Heart right ventricle (tissue), 16 donors: ENCODE measurements around the gene RHOF. TPM values are rescaled to one million over a fixed set of nuclear protein-coding genes. Genes with fewer than 3 reads are reported as not detected.

Experiments
- ATAC-seq, 8 donors: fragments of 200-7000 bp; cut with Tn5 transposase; one replicate each; pipeline ENCODE4 v1.9.1; 2020; ENCODE audit warnings: mild to moderate bottlenecking in 8 of 8, moderate library complexity in 8 of 8, moderate number of reproducible peaks in 1 of 8
- DNase-seq, 2 donors: peaks; one replicate each; pipeline ENCODE4 v3.0.0-alpha.2; 2020
- H3K27ac ChIP-seq, 10 donors: fragments of 200-600 bp; sonication (generic) in 2 of 10; one replicate each; pipeline versions ENCODE4 v1.5.0 to v1.8.0; 2020 to 2022; ENCODE audit warnings: mild to moderate bottlenecking in 3 of 10
- H3K27me3 ChIP-seq, 7 donors: fragments of 200-600 bp; one replicate each; pipeline ENCODE4 v1.8.0; 2021 to 2022; ENCODE audit warnings: mild to moderate bottlenecking in 2 of 7
- H3K36me3 ChIP-seq, 9 donors: fragments of 200-600 bp; sonication (generic) in 1 of 9; one replicate each; pipeline versions ENCODE4 v1.5.0 to v1.8.0; 2020 to 2022; ENCODE audit warnings: mild to moderate bottlenecking in 2 of 9
- H3K4me1 ChIP-seq, 9 donors: fragments of 200-600 bp; sonication (generic) in 1 of 9; one replicate each; pipeline versions ENCODE4 v1.5.0 to v1.8.0; 2020 to 2022; ENCODE audit warnings: mild to moderate bottlenecking in 4 of 9
- H3K4me3 ChIP-seq, 10 donors: fragments of 200-600 bp; sonication (generic) in 2 of 10; one replicate each; pipeline versions ENCODE4 v1.5.0 to v1.8.0; 2020 to 2022; ENCODE audit warnings: mild to moderate bottlenecking in 7 of 10, moderate library complexity in 2 of 10
- H3K9me3 ChIP-seq, 11 donors: fragments of 200-600 bp in 10 of 11; sonication (generic) in 2 of 11; one replicate each; pipeline versions ENCODE4 v1.5.0 to v1.8.0; 2013 to 2022; ENCODE audit warnings: mild to moderate bottlenecking in 2 of 11, control low read depth in 1 of 11, moderate library complexity in 1 of 11
- CTCF ChIP-seq, 9 donors: fragments of 200-600 bp; sonication (generic) in 2 of 9; IDR thresholded peaks; one replicate each; pipeline versions ENCODE4 v1.5.0 to v1.8.0; 2021 to 2022; ENCODE audit warnings: antibody characterized with exemption in 9 of 9, mild to moderate bottlenecking in 5 of 9, moderate library complexity in 1 of 9
- WGBS, 2 donors: extraction: QIAGEN DNeasy Blood & Tissue Kit; methylation state at CpG; one replicate each; pipeline ENCODE4 v1.1.7; 2013; ENCODE audit warnings: inconsistent platforms in 1 of 2; 5-methylcytosine and 5-hydroxymethylcytosine counted together
- intact Hi-C, 10 donors: fragments of 100-400 bp; cut with DNase I; formaldehyde crosslinking; loops; one replicate each; pipeline versions ENCODE4 v1.11.1 to v1.14.2; 2022
- long read RNA-seq, 3 donors: library from polyadenylated mRNA; unstranded; transcript quantifications; one replicate each; pipeline ENCODE4 v2.0.0, GENCODE V29; 2020 to 2021
- polyA plus RNA-seq, 2 donors: library from polyadenylated mRNA; stranded (reverse); fragments of 200-250 nt; gene quantifications; one replicate each; pipeline ENCODE4 v1.2.3, GENCODE V29; 2013
- total RNA-seq, 10 donors: library from RNA; stranded (reverse); fragmentation: NEBNext Ultra II Directional in 3 of 10; extraction: Animal tissue kit (Norgen Biotek cat#: 25700) in 3 of 10; gene quantifications; one replicate each; pipeline versions ENCODE4 v1.2.1 to v1.2.4, GENCODE V29; 2021 to 2023
- donor health status: Arrhythmogenic right ventricular cardiomyopathy.
- donor health status: ischemic (EF 13 %, LVEDD 7.1; RV severe dilation, severe dysfunction).
- donor health status: healthy with polysubstance abuse.
- donor health status: DM: no; HTN: yes; CAD: no.
- donor health status: DM: no; HTN: no; CAD: no.
- donor health status: ischemic (EF 25% LVEDD 6.9; RV normal size, moderate dysfunction).
- donor health status: ischemic (EF 25% LVEDD 5.7; RV mildly dilated, moderate dysfunction).
- donor health status: healthy.
- donor health status: DM: yes; HTN: yes; CAD: no.
- donor health status: Ischemic cardiomyopathy.
- donor health status: ischemic (EF 35%, LVEDD 5.7; RV mildly dilated, moderate dysfunction).
- donor health status: nonischemic (EF 11% LVEDD 7.7; RV severe dilation, severe dysfunction).
- donor health status: DM: yes; HTN: yes; CAD: no.
- donor health status: PGD.
- donor health status: ischemic (EF 29% LVEDD 5.4; RV normal size, mild dysfunction).
- donor health status: nonischemic (EF 23%, LVEDD 6.1; RV moderate dilation, normal function).

The RHOF gene, protein sequence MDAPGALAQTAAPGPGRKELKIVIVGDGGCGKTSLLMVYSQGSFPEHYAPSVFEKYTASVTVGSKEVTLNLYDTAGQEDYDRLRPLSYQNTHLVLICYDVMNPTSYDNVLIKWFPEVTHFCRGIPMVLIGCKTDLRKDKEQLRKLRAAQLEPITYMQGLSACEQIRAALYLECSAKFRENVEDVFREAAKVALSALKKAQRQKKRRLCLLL
- total RNA-seq (10 to 100 TPM; 19.8 to 45.6 (median 27.2) TPM), polyA plus RNA-seq (10 to 100 TPM; 16.5 to 16.6 TPM)
- long read RNA-seq, donor 1, transcript RHOF-201 (5 exons, 3,009 nt) = major isoform, 35 of 63 reads
- long read RNA-seq, donor 1, transcript RHOF-204 (4 exons, 699 nt) = minor isoform, 7 of 63 reads
- long read RNA-seq, donor 1, partial matches to known transcripts = 7 of 63 reads
- long read RNA-seq, donor 1, other reads (novel, unspliced or antisense) = 11 of 63 reads
- long read RNA-seq, donor 2, transcript RHOF-204 (4 exons, 699 nt) = minor isoform, 6 of 67 reads
- long read RNA-seq, donor 2, transcript RHOF-201 (5 exons, 3,009 nt) = major isoform, 26 of 67 reads
- long read RNA-seq, donor 2, partial matches to known transcripts = 4 of 67 reads
- long read RNA-seq, donor 2, other reads (novel, unspliced or antisense) = 29 of 67 reads
- long read RNA-seq, donor 3, transcript RHOF-201 (5 exons, 3,009 nt) = major isoform, 112 of 183 reads
- long read RNA-seq, donor 3, transcript RHOF-204 (4 exons, 699 nt) = minor isoform, 11 of 183 reads
- long read RNA-seq, donor 3, partial matches to known transcripts = 28 of 183 reads
- long read RNA-seq, donor 3, other reads (novel, unspliced or antisense) = 29 of 183 reads

GRCh38 chr12:121793440-121793837 is at the start of gene RHOF:
RHOF (minus strand) TSS chr12:121793688; CDS start chr12:121793633, 55 bp downstream.
- ATAC-seq = peak in 2 of 8 donors; percentile 22 to 29
- 2 to 3% methylated on average over 31 to 36 of the region's 36 CpGs for WGBS, 2 donors
- no peak for TF ChIP-seq CTCF (IDR thresholded peaks at IDR 0.05)
- intact Hi-C loops = loop anchor here in 7 of 10 donors (2.0 to 5.0 kb wide), 2 partner anchors 17 to 96 kb away; no protein-coding TSS in a partner anchor
- peak within 1 kb of the TSS; percentile 24 to 100 (median 100) for H3K27ac ChIP-seq
- H3K4me1 ChIP-seq = peaks cover 36 to 87% (median 75%) of the 10 kb centered on the region in 9 donors
- H3K36me3 ChIP-seq = peaks cover 0 to 27% (median 7%) of the 10 kb centered on the region in 9 donors
- peak within 1 kb of the TSS; percentile 32 to 72 (median 58) for H3K4me3 ChIP-seq
- peak in 1 of 2 donors; percentile 64 for DNase-seq
- H3K27me3 ChIP-seq = no peaks in the 10 kb centered on the region
- H3K9me3 ChIP-seq = no peaks in the 10 kb centered on the region

DNA sequence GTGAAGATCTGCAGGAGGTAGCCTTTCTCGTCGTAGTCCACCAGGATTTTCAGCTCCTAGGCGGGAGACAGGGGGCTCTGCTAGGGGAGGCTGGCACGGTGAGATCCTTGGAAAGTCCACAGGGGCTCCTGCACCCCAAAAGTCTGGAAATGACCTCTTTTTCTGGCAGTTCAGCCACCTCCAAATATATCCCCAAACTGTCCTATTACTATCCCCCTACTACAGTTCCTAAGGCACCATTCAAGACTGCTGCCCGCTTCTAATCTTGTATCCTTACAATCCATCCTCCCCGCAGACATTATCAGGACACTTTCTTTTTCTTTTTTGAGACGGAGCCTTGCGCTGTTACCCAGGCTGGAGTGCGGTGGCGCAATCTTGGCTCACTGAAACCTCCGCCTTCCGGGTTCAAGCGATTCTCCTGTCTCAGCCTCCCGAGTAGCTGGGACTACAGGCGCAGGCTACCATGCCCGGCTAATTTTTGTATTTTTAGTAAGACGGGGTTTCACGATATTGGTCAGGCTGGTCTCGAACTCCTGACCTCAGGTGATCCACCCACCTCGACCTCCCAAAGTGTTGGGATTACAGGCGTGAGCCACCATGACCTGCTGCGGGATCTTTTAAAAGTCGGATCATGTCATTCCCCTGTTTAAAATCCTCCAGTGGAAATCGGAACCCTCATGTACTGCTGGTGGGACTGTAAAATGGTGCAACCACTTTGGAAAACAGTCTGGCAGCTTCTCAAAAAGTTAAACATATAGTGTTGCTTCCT is 46.7 kb upstream of the RHOF start:
- ATAC-seq (no peak), DNase-seq (no peak)
- H3K4me3 ChIP-seq = peak overlapping the region; percentile 49 to 70 (median 62)
- TF ChIP-seq CTCF (IDR thresholded peaks at IDR 0.05) = no peak
- intact Hi-C loops = loop anchor here in 2 of 10 donors (2.0 to 10.0 kb wide), 2 partner anchors 45 to 49 kb away; partner anchors contain the start of gene PSMD9 (in 2 of the 2)
- H3K36me3 ChIP-seq = no peaks in the 10 kb centered on the region
- H3K27ac ChIP-seq = peak overlapping the region in 9 of 10 donors; percentile 51 to 76 (median 62)
- H3K27me3 ChIP-seq = no peaks in the 10 kb centered on the region
- H3K4me1 ChIP-seq = peaks cover 0 to 17% (median 11%) of the 10 kb centered on the region in 9 donors
- 73 to 75% methylated on average over 24 of the region's 24 CpGs for WGBS, 2 donors
- no peaks in the 10 kb centered on the region for H3K9me3 ChIP-seq

DNA sequence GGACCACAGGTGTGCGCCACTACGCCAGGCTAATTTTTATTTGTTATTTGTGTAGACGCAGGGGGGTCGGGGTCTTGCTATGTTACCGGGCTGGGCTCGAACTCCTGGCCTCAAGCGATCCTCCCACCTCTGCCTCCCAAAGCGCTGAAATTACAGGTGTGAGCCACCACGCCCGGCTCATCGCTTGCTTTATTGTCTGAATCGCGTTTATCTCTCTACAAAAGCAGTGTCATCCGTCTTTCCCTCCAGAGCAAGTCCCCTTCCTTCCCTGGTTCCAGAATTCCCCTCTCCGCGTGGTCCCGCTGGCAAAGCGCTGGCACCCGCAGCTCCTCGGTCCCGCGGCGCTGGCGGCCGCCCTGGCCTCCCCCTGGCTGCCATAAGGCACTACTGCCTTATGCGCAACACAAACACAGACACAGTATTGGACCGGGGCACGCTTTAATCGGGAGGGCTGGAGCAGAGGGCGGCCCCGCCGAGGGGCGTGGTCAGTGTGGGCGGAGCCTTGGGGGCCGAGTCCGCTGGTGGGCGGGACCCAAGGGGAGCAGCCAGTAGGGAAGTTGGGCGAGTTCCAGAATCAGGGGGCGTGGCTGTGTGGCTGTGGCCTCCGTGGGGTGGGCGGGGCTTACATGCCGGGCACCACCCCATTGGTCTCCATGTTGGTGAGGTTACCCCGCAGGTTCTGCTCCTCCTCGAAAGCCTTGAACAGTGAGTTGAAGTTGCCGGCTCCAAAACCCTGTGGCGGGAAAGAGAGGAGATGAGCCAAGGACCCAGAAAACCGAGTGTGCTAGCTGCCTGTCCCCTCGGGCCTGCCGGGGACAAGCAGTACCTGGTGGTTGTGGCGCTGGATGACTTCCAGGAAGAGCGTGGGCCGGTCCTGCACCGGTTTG is 45.9 kb upstream of the RHOF start:
- intact Hi-C loops = loop anchor here in 2 of 10 donors (2.0 to 10.0 kb wide), 2 partner anchors 45 to 49 kb away; partner anchors contain the start of gene PSMD9 (in 2 of the 2)
- TF ChIP-seq CTCF (IDR thresholded peaks at IDR 0.05) = peak; percentile 7 to 66 (median 50)
- Histone ChIP-seq H3K27me3 (no peaks in the 10 kb centered on the region), H3K27ac (peak overlapping the region in 9 of 10 donors; percentile 51 to 76 (median 62)), H3K9me3 (no peaks in the 10 kb centered on the region), H3K4me3 (peak overlapping the region; percentile 49 to 70 (median 62)), H3K4me1 (peaks cover 0 to 17% (median 11%) of the 10 kb centered on the region in 9 donors), H3K36me3 (no peaks in the 10 kb centered on the region)
- DNase-seq (peak; percentile 99 to 100), ATAC-seq (peak; percentile 98 to 100 (median 99))
- 13 to 14% methylated on average over 53 of the region's 53 CpGs for WGBS, 2 donors
